ENCODE measurements around the gene GM2A. TPM values are rescaled to one million over a fixed set of nuclear protein-coding genes. Genes with fewer than 3 reads are reported as not detected.

GM2A gene
- total RNA-seq, 4 donors from 2014 or later = 15.4 to 23.8 (median 18.8) TPM

DNA sequence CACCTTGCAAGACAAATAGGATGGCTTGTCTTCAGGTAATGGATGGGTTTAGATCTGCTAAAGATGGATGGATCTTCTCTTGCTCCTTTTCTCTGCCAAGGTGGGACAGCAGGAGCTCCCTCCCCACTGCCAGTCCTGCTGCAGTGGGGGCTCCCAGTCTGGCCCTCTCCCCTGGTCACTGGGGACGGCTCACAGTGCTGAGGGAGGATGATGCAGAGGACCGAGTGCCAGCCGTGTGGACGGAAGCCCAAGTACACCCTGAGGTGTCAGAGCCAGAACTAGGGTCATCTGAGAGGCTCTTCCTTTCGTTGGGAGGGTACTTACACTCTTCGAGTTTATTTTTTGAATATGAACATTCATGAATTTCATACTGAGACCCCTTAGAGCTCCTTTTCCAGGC is 34.8 kb upstream of the GM2A start:
- WGBS, 2 donors = 78 to 81% methylated on average over 6 of the region's 6 CpGs
- Histone ChIP-seq H3K9me3 (no peaks in the 10 kb centered on the region), H3K4me3 (replicated peaks in 1 of 3) (no peak overlapping the region), H3K36me3 (no peaks in the 10 kb centered on the region), H3K27me3 (no peaks in the 10 kb centered on the region), H3K27ac (no peak overlapping the region), H3K4me1 (peaks cover 0 to 9% of the 10 kb centered on the region in 2 donors)
- no peak for DNase-seq
- TF ChIP-seq, protein P1, sequence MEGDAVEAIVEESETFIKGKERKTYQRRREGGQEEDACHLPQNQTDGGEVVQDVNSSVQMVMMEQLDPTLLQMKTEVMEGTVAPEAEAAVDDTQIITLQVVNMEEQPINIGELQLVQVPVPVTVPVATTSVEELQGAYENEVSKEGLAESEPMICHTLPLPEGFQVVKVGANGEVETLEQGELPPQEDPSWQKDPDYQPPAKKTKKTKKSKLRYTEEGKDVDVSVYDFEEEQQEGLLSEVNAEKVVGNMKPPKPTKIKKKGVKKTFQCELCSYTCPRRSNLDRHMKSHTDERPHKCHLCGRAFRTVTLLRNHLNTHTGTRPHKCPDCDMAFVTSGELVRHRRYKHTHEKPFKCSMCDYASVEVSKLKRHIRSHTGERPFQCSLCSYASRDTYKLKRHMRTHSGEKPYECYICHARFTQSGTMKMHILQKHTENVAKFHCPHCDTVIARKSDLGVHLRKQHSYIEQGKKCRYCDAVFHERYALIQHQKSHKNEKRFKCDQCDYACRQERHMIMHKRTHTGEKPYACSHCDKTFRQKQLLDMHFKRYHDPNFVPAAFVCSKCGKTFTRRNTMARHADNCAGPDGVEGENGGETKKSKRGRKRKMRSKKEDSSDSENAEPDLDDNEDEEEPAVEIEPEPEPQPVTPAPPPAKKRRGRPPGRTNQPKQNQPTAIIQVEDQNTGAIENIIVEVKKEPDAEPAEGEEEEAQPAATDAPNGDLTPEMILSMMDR (IDR thresholded peaks at IDR 0.05) = no peak
- TF ChIP-seq POLR2A (IDR thresholded peaks at IDR 0.05) = no peak
- intact Hi-C loops (cut with DNase I) = no loop called here

DNA sequence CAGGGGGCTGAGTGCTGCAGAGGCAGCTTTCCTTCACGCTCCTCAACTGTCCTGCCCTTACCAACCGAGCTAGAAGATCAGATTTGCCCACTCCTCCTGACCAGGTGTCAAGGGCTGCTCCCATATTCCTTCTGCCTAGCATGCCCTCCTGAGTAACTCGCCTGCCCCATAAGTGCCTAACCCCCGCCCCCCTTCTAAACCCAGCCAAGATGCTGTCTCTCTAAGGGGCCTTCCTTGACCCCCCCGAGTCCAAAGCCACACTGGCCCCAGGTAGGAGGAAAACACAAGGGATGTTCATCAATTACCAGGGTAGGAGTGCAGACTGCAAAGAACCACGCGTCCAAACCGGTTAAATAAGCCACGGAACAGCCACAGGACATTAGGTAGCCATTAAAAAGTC is 33.8 kb upstream of the GM2A start:
- TF ChIP-seq POLR2A (IDR thresholded peaks at IDR 0.05) = no peak
- TF ChIP-seq, protein P1 (IDR thresholded peaks at IDR 0.05) = no peak
- Histone ChIP-seq H3K4me1 (peaks cover 2 to 10% of the 10 kb centered on the region in 2 donors), H3K27ac (no peak overlapping the region), H3K27me3 (no peaks in the 10 kb centered on the region), H3K9me3 (no peaks in the 10 kb centered on the region), H3K4me3 (replicated peaks in 1 of 3) (no peak overlapping the region), H3K36me3 (no peaks in the 10 kb centered on the region)
- no peak for DNase-seq
- intact Hi-C loops (cut with DNase I) = no loop called here
- 89 to 91% methylated on average over 9 of the region's 9 CpGs for WGBS, 2 donors

DNA sequence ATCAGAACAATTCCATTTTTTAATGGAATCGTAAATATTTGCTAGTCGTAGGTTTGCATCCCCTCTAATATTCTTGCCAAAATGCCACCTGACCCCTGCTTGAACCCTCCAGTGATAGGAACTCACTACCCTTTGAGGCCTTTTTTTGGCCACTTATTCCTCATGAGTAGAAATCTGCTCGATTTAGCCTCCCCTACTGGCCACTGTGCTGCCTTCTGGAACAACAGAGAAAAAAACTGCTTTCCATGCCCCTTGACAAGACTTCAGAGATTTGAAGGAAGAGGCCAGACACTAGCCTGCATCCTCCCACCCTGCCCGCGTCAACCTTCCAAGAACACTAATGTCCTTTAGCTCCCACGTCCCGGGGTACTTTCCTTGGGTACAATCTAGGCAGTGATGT is 33.2 kb upstream of the GM2A start:
- Histone ChIP-seq H3K27me3 (no peaks in the 10 kb centered on the region), H3K27ac (no peak overlapping the region), H3K4me3 (replicated peaks in 1 of 3) (no peak overlapping the region), H3K4me1 (peaks cover 6 to 10% of the 10 kb centered on the region in 2 donors), H3K9me3 (no peaks in the 10 kb centered on the region), H3K36me3 (no peaks in the 10 kb centered on the region)
- 78% methylated on average over 7 of the region's 7 CpGs for WGBS, 2 donors
- intact Hi-C loops (cut with DNase I) = no loop called here
- DNase-seq = no peak
- no peak for TF ChIP-seq POLR2A (IDR thresholded peaks at IDR 0.05)
- TF ChIP-seq, protein P1 (IDR thresholded peaks at IDR 0.05) = no peak

DNA sequence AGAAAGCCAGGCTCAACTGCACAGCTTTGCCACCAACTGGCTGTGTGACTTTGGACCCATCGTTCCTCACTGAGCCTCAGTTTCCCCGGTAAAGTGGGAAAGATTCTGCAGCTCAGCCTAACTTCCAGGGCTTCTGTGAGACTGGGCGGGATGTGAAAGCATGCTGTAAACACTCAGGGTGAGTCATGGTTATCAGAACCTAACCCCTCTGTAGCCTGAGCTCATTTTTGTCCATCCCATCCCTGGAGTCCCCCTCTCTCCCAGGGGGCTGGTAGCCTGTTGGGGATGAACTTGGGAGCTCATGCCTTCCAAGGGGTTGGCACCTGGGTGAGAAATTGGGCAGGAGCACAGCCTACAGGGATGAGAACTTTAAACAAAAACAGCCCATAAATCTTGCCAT is 31.4 kb upstream of the GM2A start:
- WGBS, 2 donors = 86 to 93% methylated on average over 3 of the region's 3 CpGs
- intact Hi-C loops (cut with DNase I) = no loop called here
- H3K4me1 ChIP-seq = peaks cover 6% of the 10 kb centered on the region in 2 donors

DNA sequence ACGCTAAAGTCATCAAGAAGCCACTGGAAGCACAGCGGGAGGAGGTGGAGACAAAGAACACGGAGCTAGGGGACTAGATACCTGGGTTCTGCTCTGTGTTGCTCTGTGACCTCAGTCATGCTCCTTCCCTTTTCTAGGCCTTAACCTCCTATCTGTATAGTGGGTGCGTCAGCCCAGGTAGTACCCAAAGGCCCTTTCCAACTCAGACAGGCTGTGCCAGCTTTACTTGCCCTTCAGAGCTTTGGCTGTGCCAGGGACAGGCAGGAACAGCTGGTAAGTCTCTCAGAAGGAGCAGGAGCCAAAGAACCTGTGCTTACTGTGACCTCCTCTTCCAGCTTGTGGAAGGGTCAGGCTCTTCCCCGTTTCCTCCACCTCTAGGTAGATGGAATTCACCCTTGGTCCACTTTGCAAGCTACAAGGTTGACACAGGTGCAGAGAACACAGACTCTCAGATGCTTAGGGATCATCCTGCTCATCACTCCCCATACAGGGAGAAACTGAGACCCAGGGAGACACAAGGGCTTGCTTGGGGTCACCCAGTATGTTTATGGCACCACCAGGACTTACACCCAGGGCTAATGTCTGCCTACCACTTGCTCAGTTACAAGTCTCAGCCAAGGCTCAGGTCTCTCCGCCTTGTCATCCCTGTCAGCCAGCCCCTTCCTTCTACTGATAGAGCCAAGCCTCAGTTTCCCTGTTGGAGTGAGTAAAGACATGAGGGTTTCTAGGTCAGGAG is 30.8 kb upstream of the GM2A start:
- Histone ChIP-seq H3K9me3 (no peaks in the 10 kb centered on the region), H3K27me3 (no peaks in the 10 kb centered on the region), H3K4me1 (peaks cover 6% of the 10 kb centered on the region in 2 donors), H3K27ac (peak overlapping the region in 2 of 3 donors; percentile 80 to 85), H3K36me3 (no peaks in the 10 kb centered on the region), H3K4me3 (replicated peaks in 1 of 3) (peak overlapping the region in 1 of 3 donors; percentile 80)
- no peak for TF ChIP-seq POLR2A (IDR thresholded peaks at IDR 0.05)
- TF ChIP-seq, protein P1 (IDR thresholded peaks at IDR 0.05) = no peak
- DNase-seq = no peak
- intact Hi-C loops (cut with DNase I) = no loop called here
- WGBS, 2 donors = 82 to 86% methylated on average over 6 of the region's 6 CpGs

More for the DNA sequence above, 31.4 kb upstream of the GM2A start:
- TF ChIP-seq POLR2A (IDR thresholded peaks at IDR 0.05) = no peak
- TF ChIP-seq, protein P1 (IDR thresholded peaks at IDR 0.05) = no peak
- Histone ChIP-seq H3K4me3 (replicated peaks in 1 of 3) (no peak overlapping the region), H3K9me3 (no peaks in the 10 kb centered on the region), H3K36me3 (no peaks in the 10 kb centered on the region), H3K27me3 (no peaks in the 10 kb centered on the region), H3K27ac (peak overlapping the region in 1 of 3 donors; percentile 80)
- no peak for DNase-seq
